ENCODE data around the gene CIAO2B. TPM values are rescaled to one million over a fixed set of nuclear protein-coding genes. Genes with fewer than 3 reads are reported as not detected.

CIAO2B gene
- polyA plus RNA-seq, 1 donor, result 78.3 TPM

- DNase-seq, result no peak
Observed at GRCh38 chr16:66920924-66921680, 13.1 kb downstream of the CIAO2B start.

DNA sequence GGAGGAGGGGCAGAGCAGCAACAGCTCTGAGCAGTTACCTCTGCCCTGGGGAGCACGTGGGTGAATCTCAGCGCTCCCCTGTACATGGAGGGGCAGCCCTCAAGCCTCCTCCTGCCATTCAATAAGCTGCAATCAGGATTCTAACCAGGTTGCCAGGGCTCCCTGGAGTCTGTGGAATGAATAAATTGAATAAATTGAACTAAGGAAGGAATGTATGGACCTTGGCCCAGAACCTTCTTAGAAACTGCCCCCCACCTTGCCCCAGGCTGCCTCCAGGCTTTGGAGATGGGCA is 14.0 kb downstream of the CIAO2B start:
- DNase-seq, result no peak

DNA sequence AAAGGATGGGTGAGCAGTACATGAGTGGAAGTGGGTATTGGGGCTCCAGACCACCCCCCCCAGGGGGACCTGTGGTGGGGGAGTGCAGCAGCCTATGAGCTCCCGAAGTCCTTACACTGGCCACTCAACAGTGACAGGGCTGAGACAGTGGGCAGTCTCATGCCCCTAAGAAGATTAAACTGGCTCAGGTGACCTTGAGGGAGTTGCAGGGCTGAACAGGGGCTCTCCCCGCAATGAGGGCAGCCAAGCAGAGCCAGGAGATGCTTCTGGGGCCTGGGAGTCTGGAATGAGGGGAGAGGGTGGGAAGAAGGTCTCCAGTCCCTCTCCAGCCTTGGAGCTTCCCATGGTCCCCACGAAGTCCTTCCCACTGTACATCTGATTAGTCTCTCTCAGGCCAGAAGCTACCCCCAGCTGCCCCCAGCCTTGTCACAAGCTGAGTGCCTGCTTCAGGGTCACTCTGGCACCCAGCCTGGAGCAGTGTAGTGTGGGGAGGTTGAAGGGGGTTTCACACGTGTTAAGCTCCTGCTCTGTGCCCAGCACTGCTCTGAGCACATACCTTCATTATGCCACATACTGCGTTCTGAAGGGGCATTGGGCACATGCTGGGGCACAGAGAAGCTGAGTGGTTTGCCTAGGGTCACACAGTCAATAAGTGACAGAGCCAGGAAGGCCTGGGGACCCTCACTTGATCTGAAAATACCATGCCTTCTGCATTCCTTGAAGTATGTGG is 14.5 kb downstream of the CIAO2B start:
- DNase-seq, result no peak

GRCh38 chr16:66918803-66919568 is 15.2 kb downstream of the CIAO2B start, which contains the start of gene CDH16:
Gene CDH16, minus strand, starts transcription at chr16:66918885. Its CDS starts 820 bp downstream, at chr16:66918065.
- DNase-seq, result peak; percentile 72

- no peak for DNase-seq
Observed at GRCh38 chr16:66918355-66918754, 15.8 kb downstream of the CIAO2B start.

GRCh38 chr16:66917741-66918140 is 16.5 kb downstream of the CIAO2B start:
- no peak for DNase-seq

DNA sequence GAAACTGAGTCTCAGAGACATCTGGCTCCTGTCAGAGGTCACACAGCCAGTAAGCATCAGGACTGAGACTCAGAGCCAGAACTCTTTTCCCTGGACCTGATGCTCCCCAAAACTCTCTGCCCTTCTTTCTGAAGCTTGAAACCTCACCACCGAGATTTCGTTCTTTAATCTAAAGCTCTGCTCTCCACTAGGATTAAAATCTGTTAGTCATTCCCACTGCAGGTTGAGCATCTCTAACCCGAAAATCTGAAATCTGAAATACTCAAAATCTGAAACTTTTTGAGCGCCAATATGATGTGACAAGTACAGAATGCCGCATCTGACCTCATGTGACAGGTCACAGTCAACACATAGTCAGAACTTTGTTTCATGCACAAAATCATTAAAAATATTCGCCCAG is 17.7 kb downstream of the CIAO2B start:
- no peak for DNase-seq

- no peak for DNase-seq
Observed at GRCh38 chr16:66915041-66915440, 19.2 kb downstream of the CIAO2B start.

- no peak for DNase-seq
Observed at GRCh38 chr16:66914541-66914940, 19.7 kb downstream of the CIAO2B start.

GRCh38 chr16:66913711-66914110 is 20.5 kb downstream of the CIAO2B start:
- no peak for DNase-seq

DNA sequence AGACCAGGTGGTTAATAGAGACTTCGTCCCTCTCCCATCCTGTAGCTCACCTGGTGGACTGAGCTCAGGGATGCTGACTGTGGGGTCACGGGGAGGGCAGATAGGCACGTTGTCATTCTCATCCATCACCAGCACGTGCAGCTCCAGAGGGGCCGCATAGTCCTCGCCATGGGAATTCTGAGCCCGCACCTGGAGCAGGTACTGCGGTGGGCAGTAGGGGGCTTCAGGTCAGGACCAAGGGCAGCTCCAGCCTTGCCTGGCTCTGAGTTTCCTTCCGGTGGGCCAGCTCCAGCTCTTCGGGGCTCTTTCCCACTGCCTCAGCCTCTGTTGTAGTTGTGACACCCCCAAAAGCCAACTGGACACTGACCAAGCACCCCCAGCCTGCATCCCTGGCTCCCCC is 21.1 kb downstream of the CIAO2B start:
- no peak for DNase-seq

GRCh38 chr16:66911801-66912200 is 22.4 kb downstream of the CIAO2B start:
- no peak for DNase-seq

DNA sequence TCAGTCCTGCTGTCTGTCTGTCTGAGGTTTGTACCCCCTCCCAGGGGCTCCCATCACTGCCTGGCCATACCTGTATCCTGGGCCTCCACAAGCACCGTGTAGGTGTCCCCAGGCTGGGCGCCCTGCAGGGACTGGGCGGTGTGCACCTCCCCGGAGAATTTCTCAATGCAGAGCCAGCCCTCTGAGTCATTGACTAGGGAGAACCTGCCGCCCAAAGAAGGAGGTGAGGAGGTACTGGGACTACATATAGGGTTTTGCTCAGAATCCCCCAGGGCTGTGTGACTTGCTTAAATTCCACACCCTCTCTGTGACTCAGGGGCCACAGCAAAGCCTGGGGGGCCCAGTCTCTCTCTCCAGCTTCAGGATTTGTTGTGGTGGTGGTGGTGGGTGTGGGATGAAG is 23.1 kb downstream of the CIAO2B start:
- DNase-seq, result no peak

DNA sequence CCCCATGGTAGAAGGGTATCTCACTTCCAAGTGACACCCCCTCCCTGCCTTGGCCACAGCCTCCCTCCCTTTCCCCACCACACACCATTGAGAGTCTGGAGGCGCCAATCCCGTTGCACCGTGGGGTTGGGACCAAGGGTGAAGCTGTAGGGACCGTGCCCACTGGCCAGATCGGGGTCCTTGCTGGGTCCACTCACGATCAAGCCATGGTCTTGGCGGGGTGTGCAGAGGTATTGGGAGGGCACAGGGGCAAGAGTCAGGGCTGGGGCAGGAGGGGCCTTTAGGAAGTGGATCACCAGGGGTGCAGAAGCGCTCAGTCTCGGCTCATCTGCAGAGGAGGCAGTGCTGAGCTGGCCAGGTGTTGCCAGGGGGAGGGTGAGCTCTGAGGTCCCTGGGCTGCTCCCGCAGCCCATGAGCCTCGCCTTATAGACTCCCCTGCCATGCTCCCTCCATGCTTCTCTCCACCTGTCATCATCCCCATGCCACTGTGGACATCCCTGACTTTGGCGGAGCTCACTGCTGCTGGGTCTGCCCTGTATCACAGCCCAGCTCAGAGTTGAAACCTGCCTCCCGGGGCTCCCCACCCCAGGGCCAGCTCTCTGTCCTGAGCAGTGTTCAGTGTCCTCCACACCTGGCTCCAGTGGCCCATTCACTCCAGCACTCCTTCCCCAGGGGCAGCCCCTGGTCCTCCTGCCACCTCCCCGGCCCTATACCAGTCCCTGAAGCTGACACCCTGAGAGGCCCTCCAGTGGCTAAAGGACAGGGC is 23.8 kb downstream of the CIAO2B start:
- DNase-seq, result no peak

- no peak for DNase-seq
Observed at GRCh38 chr16:66908762-66909559, 25.2 kb downstream of the CIAO2B start.

DNA sequence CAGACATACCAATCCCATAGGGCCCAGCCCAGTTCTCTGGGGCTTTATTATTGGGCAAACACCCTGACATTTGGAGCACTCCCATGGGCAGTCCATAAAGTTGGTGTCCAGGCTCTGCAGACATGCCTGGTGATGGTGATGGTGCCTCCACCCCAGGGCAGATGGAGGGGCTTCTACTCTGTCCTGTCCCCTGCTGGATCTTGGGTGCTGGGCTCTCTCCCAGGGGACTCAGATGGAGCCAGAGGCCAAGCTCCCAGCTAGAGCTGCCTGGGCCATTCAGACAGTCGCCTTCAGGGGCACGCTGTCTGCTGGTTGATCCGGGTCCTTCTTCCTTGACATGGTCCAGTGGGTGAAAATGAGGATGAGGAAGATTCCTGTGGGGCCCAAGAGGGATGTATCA is 26.1 kb downstream of the CIAO2B start:
- DNase-seq, result no peak

- no peak for DNase-seq
Observed at GRCh38 chr16:66906916-66907836, 27.0 kb downstream of the CIAO2B start.

DNA sequence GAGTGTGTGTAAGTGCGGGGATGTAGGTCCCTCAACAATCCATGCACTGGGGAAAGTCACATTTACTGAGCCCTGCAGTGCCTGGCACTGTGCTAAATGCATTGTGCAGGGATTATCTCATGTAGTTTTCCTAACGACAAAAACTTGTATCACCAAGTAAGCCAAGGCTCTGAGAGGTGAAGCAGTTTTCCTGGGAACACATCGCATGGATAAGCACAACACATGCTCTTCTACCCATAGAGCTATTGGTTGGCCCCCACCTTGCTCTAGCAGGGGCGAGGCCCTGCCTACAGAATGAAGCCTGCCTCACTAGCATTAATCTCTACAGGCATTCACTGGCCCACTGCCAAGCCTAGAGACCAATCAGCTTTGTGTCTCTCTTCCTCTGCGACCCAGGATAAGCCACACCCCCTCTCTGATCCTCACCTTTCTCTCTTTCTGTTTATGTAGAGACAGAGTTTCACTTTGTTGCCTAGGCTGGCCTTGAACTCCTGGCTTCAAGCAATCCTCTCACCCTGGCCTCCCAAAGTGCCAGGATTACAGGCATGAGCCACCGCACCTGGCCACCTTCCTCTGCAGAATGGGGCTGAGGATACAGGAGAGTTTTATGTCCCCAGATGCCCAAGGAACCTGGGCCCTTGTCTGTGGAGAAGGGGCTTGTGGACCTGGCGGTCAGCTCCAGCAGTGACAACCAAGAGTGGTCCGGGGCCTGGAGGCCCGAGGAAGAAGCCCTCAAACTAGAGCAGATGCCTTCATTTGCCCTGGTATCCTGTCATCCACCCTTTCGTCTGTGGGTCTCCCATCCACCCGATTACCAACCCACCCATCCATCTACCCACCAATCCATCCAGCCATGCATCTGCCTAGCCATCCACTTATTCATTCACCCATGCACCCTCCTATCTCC is 28.3 kb downstream of the CIAO2B start:
- peak; percentile 61 for DNase-seq

Data from left kidney (tissue), 2 donors.